RWPE2 (cell line): ENCODE results near the gene EPB41L3.

Experiments
- ATAC-seq: fragments of 200-7000 bp; cut with Tn5 transposase; 3 replicates; pipeline ENCODE4 v1.9.1; 2021; ENCODE audit warnings: low read depth
- DNase-seq: peaks from one replicate; pipeline ENCODE4 v3.0.0-alpha.2; 2020; ENCODE audit warnings: low spot score
- H3K27ac ChIP-seq: fragments of 450-650 bp; 2 replicates; pipeline ENCODE4 v1.5.1; 2017; ENCODE audit warnings: mild to moderate bottlenecking; ENCODE audit not compliant: poor library complexity, severe bottlenecking
- H3K27me3 ChIP-seq: fragments of 250-450 bp; sonication (Bioruptor Pico); 2 replicates; pipeline ENCODE4 v1.5.1; 2021; ENCODE audit warnings: mild to moderate bottlenecking, moderate library complexity; ENCODE audit not compliant: insufficient read depth, poor library complexity, severe bottlenecking
- H3K36me3 ChIP-seq: fragments of 250-450 bp; sonication (Bioruptor Pico); 2 replicates; pipeline ENCODE4 v1.5.1; 2020; ENCODE audit warnings: low read depth, mild to moderate bottlenecking, moderate library complexity
- H3K4me1 ChIP-seq: fragments of 250-450 bp; sonication (Bioruptor Pico); 2 replicates; pipeline ENCODE4 v1.5.1; 2021; ENCODE audit warnings: mild to moderate bottlenecking, moderate library complexity; ENCODE audit not compliant: insufficient read depth, poor library complexity, severe bottlenecking
- H3K4me3 ChIP-seq: fragments of 250-450 bp; sonication (Bioruptor Pico); 2 replicates; pipeline ENCODE4 v1.5.1; 2021; ENCODE audit warnings: mild to moderate bottlenecking, moderate library complexity; ENCODE audit not compliant: severe bottlenecking
- H3K9me3 ChIP-seq: fragments of 250-450 bp; sonication (Bioruptor Pico); 2 replicates; pipeline ENCODE4 v1.5.1; 2021; ENCODE audit warnings: mild to moderate bottlenecking, moderate library complexity; ENCODE audit not compliant: severe bottlenecking
- TF ChIP-seq, protein P1 (sequence below): fragments of 450-650 bp; IDR thresholded peaks from one replicate; pipeline ENCODE4 v1.5.1; 2017; ENCODE audit warnings: mild to moderate bottlenecking, moderate library complexity; ENCODE audit not compliant: poor library complexity, severe bottlenecking

Gene EPB41L3

DNA sequence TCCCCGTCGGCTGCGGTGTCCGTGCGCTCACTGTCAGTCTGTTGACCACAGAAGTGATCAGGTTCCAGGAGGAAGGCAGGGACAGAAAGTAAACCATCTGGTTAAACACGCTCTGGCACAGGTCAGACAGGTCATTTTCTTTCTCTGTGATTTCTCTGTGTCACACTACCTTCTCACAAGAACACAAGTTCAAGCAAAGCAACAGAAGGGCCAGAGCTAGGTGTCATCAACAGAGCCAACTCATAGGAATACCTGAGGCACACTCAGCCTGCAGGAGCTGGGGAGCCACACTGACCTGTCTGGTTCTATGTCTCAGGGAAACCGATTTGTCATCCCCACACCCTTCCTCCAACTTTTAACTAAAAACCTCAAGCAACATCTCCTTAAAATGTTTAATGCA is 133.2 kb downstream of the EPB41L3 start:
- no peak for DNase-seq
- no peak for ATAC-seq
- no peak overlapping the region for H3K27ac ChIP-seq
- H3K36me3 ChIP-seq, result no peaks in the 10 kb centered on the region
- TF ChIP-seq, protein P1, sequence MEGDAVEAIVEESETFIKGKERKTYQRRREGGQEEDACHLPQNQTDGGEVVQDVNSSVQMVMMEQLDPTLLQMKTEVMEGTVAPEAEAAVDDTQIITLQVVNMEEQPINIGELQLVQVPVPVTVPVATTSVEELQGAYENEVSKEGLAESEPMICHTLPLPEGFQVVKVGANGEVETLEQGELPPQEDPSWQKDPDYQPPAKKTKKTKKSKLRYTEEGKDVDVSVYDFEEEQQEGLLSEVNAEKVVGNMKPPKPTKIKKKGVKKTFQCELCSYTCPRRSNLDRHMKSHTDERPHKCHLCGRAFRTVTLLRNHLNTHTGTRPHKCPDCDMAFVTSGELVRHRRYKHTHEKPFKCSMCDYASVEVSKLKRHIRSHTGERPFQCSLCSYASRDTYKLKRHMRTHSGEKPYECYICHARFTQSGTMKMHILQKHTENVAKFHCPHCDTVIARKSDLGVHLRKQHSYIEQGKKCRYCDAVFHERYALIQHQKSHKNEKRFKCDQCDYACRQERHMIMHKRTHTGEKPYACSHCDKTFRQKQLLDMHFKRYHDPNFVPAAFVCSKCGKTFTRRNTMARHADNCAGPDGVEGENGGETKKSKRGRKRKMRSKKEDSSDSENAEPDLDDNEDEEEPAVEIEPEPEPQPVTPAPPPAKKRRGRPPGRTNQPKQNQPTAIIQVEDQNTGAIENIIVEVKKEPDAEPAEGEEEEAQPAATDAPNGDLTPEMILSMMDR, result no peak
- H3K4me1 ChIP-seq, result no peaks in the 10 kb centered on the region
- no peaks in the 10 kb centered on the region for H3K27me3 ChIP-seq
- H3K4me3 ChIP-seq, result no peak overlapping the region
- no peaks in the 10 kb centered on the region for H3K9me3 ChIP-seq

DNA sequence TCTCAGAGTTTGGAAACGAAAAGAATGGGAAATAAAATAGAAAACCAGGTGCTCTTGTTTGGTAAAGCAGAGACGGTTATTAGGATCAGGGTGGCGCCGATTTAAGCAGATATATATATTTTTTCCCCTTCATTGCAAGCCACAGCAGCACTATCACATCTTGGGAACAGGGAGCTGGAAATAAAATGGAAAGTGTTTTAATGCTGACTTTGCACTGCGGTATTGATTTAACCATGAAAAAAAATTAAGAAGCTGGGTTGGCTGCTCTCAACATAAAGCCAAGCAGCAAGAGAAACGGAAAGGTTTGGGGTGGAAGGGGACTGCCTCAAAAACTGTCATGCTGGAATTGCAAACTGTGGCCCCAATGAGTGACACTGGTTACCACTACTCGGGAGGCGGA is 145.5 kb downstream of the EPB41L3 start:
- Histone ChIP-seq H3K27ac (no peak overlapping the region), H3K9me3 (no peaks in the 10 kb centered on the region), H3K4me1 (no peaks in the 10 kb centered on the region), H3K4me3 (no peak overlapping the region), H3K27me3 (no peaks in the 10 kb centered on the region), H3K36me3 (no peaks in the 10 kb centered on the region)
- no peak for DNase-seq
- TF ChIP-seq, protein P1, result no peak
- no peak for ATAC-seq

DNA sequence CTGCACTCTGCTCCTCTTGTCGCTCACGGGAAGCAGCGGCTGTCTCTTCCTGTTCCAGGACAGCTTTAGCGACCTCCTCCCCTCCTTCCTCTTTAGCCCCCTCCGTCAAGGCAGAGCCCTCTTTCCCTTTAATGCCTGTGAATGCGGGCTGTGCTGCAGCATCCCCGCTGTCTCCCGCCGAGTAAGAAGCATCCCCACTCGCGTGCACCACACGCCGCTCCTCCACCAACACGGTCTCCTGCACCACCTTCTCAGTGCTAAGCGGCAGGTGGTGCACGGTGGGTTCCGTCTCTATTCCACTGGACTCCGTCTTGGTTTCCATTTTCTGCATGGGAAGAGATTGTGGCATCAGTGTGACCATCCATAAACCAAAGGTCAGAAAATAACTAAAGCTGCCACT is 146.7 kb downstream of the EPB41L3 start:
- TF ChIP-seq, protein P1, result no peak

DNA sequence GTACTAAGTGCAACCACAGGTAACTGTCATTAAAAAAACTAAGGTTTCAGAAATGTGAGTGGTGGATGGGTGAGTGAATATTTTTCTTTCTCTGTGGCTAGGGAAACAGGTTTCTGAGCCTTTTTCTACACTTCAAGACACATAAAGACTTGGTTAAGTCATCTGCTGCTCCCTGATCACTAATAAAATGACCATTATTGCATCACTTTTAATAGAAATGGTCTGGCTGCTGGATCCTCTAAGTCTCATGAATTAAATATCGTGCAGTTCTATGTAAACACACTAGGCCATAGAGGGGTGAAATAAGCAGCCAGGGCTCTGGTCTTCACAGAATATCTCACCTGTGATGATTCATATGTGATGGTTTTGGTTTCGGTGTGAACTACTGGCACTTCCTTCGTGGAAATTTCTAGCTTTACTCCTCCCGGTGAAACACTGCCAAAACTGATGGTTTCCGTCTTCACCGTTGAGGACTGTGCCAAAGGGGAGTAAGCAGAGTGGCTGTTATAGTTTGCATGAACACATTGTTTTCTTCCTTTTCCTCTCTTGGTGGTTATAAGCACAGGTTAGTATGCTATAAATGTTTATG is 147.8 kb downstream of the EPB41L3 start:
- Histone ChIP-seq H3K9me3 (no peaks in the 10 kb centered on the region), H3K4me3 (no peak overlapping the region), H3K27ac (no peak overlapping the region), H3K27me3 (no peaks in the 10 kb centered on the region), H3K36me3 (no peaks in the 10 kb centered on the region), H3K4me1 (no peaks in the 10 kb centered on the region)
- TF ChIP-seq, protein P1, result no peak
- no peak for ATAC-seq
- no peak for DNase-seq

More for the DNA sequence above, 146.7 kb downstream of the EPB41L3 start:
- H3K4me1 ChIP-seq, result no peaks in the 10 kb centered on the region
- no peaks in the 10 kb centered on the region for H3K27me3 ChIP-seq
- H3K4me3 ChIP-seq, result no peak overlapping the region
- H3K36me3 ChIP-seq, result no peaks in the 10 kb centered on the region
- no peak for DNase-seq
- ATAC-seq, result no peak
- no peak overlapping the region for H3K27ac ChIP-seq
- no peaks in the 10 kb centered on the region for H3K9me3 ChIP-seq

DNA sequence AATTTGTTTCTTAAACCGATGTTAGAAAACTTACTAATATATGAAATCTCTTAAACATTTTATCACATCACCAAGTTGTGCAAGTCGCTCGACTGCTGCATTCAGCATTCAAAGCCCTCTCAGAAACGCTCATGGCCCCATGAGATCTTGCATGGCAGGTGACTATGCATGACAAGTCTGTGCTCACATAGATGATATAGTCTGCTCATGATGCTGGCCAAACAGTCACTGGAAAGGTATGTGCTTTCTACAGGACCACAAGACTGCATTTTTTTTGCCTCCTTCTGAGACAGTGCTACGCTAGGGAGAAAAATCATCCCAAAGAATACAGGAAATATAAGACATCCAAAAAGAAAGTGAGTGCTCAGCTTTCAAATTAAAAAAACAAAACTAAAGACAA is 150.0 kb downstream of the EPB41L3 start:
- TF ChIP-seq, protein P1, result no peak
- Histone ChIP-seq H3K9me3 (no peaks in the 10 kb centered on the region), H3K4me3 (no peak overlapping the region), H3K36me3 (no peaks in the 10 kb centered on the region), H3K27me3 (no peaks in the 10 kb centered on the region), H3K27ac (no peak overlapping the region), H3K4me1 (no peaks in the 10 kb centered on the region)
- ATAC-seq (no peak; the same call in 2 of the 3 replicates), DNase-seq (no peak)
